Common myeloid progenitor, CD34-positive (primary cell): Measurements from ENCODE around the gene ASIC3.
A peak's percentile ranks its signal among the peaks of the same experiment; 100 is the strongest.

Experiments used
- CTCF ChIA-PET: fragments of 350-600 bp; sonication (Branson Sonifier 250); formaldehyde crosslinking; loops from one replicate; lab custom pipeline; 2021; ENCODE audit warnings: antibody characterized with exemption; lab: Charles Lee
- POLR2A ChIA-PET: fragments of 350-600 bp; sonication (Branson Sonifier 250); formaldehyde crosslinking; loops from one replicate; lab custom pipeline; 2021; ENCODE audit warnings: antibody characterized with exemption; lab: Charles Lee
- DNase-seq, 3 donors: peaks; one replicate each; pipeline versions ENCODE4 v3.0.0 to v3.0.0-alpha.2; 2013
- H3K27ac ChIP-seq, 2 experiments: 1 replicate in 1 of 2; 2 replicates in 1 of 2; pipeline ENCODE4 v1.7.0; 2013; ENCODE audit warnings: inconsistent platforms in 2 of 2, low read length in 2 of 2, mild to moderate bottlenecking in 2 of 2, low read depth in 1 of 2, moderate library complexity in 1 of 2; ENCODE audit not compliant: severe bottlenecking in 2 of 2, insufficient read depth in 1 of 2, poor library complexity in 1 of 2
- H3K27me3 ChIP-seq, 5 experiments: replicated peaks in 2 of 5; 1 replicate in 3 of 5; 2 replicates in 2 of 5; pipeline versions ENCODE4 v1.6.1 to v1.7.0; 2013; ENCODE audit warnings: low read length in 4 of 5, mild to moderate bottlenecking in 2 of 5, moderate library complexity in 2 of 5, inconsistent platforms in 1 of 5; ENCODE audit not compliant: insufficient read depth in 5 of 5, control insufficient read depth in 4 of 5
- H3K36me3 ChIP-seq, 4 experiments: 1 replicate in 2 of 4; 2 replicates in 2 of 4; pipeline versions ENCODE4 v1.6.1 to v1.7.0; 2013; ENCODE audit warnings: low read length in 3 of 4, control low read depth in 1 of 4, mild to moderate bottlenecking in 1 of 4; ENCODE audit not compliant: control insufficient read depth in 4 of 4, insufficient read depth in 4 of 4
- H3K4me1 ChIP-seq, 4 experiments: 1 replicate in 3 of 4; 2 replicates in 1 of 4; pipeline versions ENCODE4 v1.6.1 to v1.7.1; 2013; ENCODE audit warnings: low read length in 3 of 4, mild to moderate bottlenecking in 3 of 4, control low read depth in 1 of 4, inconsistent platforms in 1 of 4, moderate library complexity in 1 of 4; ENCODE audit not compliant: control insufficient read depth in 4 of 4, insufficient read depth in 4 of 4; ENCODE audit errors: control extremely low read depth in 1 of 4
- H3K4me3 ChIP-seq, 7 experiments: 1 replicate in 4 of 7; 2 replicates in 3 of 7; pipeline versions ENCODE4 v1.5.1 to v1.7.0; 2013; ENCODE audit warnings: mild to moderate bottlenecking in 7 of 7, low read length in 6 of 7, moderate library complexity in 6 of 7, inconsistent platforms in 2 of 7, low read depth in 2 of 7, control low read depth in 1 of 7; ENCODE audit not compliant: insufficient read depth in 4 of 7, control insufficient read depth in 1 of 7; ENCODE audit errors: extremely low read depth in 1 of 7
- H3K9me3 ChIP-seq, 5 experiments: 1 replicate in 4 of 5; 2 replicates in 1 of 5; pipeline versions ENCODE4 v1.6.1 to v1.7.1; 2013; ENCODE audit warnings: low read length in 4 of 5, mild to moderate bottlenecking in 2 of 5, inconsistent platforms in 1 of 5, low read depth in 1 of 5, moderate library complexity in 1 of 5; ENCODE audit not compliant: control insufficient read depth in 4 of 5, insufficient read depth in 2 of 5; ENCODE audit errors: control extremely low read depth in 1 of 5
- WGBS: methylation state at CpG from one replicate; pipeline ENCODE4 v1.1.5; 2013; ENCODE audit not compliant: insufficient coverage; 5-methylcytosine and 5-hydroxymethylcytosine counted together

ASIC3 gene

DNA sequence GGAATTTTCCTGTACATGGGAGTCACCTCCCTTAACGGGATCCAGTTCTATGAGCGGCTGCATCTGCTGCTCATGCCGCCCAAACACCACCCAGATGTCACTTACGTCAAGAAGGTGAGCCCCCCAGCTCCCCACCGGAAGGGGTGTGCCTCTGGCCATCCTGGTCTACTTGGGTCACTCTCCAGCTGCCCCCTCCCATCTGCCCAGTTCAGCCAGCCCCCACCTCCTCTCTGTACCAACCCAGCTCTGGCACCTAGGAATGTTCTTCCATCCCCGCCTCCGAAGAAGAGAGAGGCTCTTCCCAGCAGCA is 27.3 kb downstream of the ASIC3 start:
- Histone ChIP-seq H3K9me3 (no peaks in the 10 kb centered on the region), H3K27ac (no peak overlapping the region), H3K27me3 (no peaks in the 10 kb centered on the region), H3K4me3 (no peak overlapping the region), H3K4me1 (peaks cover 3 to 17% (median 15%) of the 10 kb centered on the region in 4 experiments), H3K36me3 (peaks cover 4 to 72% (median 48%) of the 10 kb centered on the region in 4 experiments)
- no peak for DNase-seq
- POLR2A ChIA-PET: no interaction called here
- CTCF ChIA-PET: interaction anchor here (1.2 to 8.5 kb wide), 5 partner anchors 10 to 35 kb away, joined by 3 to 64 read pairs (median 19); partner anchors contain the start of genes CDK5 and SLC4A2
- WGBS: 94% methylated on average over 6 of the region's 7 CpGs

DNA sequence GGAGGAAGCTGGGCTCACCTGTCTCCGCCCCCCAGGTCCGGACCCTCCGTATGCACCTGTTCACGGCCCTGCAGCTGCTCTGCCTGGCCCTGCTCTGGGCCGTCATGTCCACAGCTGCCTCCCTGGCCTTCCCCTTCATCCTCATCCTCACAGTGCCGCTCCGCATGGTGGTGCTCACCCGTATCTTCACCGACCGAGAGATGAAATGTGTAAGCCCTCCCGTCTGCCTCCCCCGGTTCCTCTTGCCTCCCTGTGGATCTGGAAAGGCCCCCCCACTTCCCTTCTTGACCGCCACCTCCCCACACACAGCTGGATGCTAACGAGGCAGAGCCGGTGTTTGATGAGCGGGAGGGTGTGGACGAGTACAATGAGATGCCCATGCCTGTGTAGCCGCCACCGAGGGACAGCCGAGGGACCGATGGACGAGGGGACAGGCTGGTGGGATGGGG is 27.7 kb downstream of the ASIC3 start:
- 92% methylated on average over 8 of the region's 22 CpGs for WGBS
- Histone ChIP-seq H3K36me3 (peaks cover 4 to 68% (median 46%) of the 10 kb centered on the region in 4 experiments), H3K4me3 (no peak overlapping the region), H3K27me3 (no peaks in the 10 kb centered on the region), H3K9me3 (no peaks in the 10 kb centered on the region), H3K4me1 (peaks cover 3 to 20% (median 17%) of the 10 kb centered on the region in 4 experiments), H3K27ac (no peak overlapping the region)
- no peak for DNase-seq
- ChIA-PET POLR2A (no interaction called here), CTCF (interaction anchor here (0.7 to 8.5 kb wide), 9 partner anchors 8 to 39 kb away, joined by 3 to 64 read pairs (median 7); partner anchors contain the start of genes CDK5 and SLC4A2)

DNA sequence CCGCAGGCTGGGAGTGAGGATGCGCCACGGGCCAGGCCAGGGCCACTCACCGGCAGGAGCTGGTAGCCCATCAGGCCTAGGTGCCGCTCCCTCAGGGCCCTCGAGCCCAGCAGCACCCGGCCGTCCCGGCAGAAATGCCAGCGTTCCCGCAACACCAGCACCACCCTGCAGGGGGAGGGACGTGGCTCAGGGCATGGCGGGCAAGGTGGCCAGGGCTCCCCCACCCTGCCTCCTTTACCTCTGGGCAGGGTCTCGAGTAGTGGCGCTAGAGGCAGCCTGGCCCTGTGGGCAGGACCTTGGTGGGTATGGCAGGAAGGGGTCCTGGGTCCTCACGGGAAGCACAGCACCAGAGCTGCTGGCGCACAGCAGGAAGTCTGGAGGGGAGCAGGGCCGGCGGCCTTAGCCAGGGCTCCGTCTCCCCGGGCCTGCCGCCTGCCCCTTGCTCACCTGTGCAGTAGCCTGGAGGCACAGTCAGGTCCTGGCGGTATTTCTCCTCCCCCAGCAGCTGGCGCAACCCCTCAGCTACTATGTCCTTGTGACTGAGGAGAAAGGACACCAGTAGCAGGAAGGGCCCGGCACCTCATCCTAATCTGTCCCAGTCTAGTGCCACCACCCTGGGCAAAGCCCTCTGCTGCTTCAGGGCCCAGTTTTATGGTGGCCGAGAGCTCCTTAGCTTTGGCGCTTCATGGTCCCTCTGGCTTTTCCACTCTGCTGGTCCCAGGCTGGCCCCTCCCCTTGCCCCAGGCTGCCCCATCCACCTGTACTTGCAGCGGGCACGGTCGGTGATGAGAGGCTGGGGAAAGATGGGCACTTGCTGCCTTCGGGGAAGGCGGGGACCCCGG is 28.8 kb downstream of the ASIC3 start:
- no peak overlapping the region for H3K4me3 ChIP-seq
- H3K4me1 ChIP-seq: peaks cover 3 to 31% (median 27%) of the 10 kb centered on the region in 4 experiments
- no peaks in the 10 kb centered on the region for H3K27me3 ChIP-seq
- ChIA-PET CTCF (interaction anchor here (0.7 to 8.5 kb wide), 10 partner anchors 9 to 48 kb away, joined by 3 to 64 read pairs (median 5); partner anchors contain the start of genes CDK5 and SLC4A2), POLR2A (interaction anchor here (1.1 kb wide), 1 partner anchor 13 kb away, joined by 4 read pairs; no protein-coding TSS in a partner anchor)
- H3K36me3 ChIP-seq: peaks cover 2 to 68% (median 38%) of the 10 kb centered on the region in 4 experiments
- DNase-seq: peak in 2 of 3 donors; percentile 39 to 44
- H3K27ac ChIP-seq: no peak overlapping the region
- 90% methylated on average over 20 of the region's 33 CpGs for WGBS
- no peaks in the 10 kb centered on the region for H3K9me3 ChIP-seq

DNA sequence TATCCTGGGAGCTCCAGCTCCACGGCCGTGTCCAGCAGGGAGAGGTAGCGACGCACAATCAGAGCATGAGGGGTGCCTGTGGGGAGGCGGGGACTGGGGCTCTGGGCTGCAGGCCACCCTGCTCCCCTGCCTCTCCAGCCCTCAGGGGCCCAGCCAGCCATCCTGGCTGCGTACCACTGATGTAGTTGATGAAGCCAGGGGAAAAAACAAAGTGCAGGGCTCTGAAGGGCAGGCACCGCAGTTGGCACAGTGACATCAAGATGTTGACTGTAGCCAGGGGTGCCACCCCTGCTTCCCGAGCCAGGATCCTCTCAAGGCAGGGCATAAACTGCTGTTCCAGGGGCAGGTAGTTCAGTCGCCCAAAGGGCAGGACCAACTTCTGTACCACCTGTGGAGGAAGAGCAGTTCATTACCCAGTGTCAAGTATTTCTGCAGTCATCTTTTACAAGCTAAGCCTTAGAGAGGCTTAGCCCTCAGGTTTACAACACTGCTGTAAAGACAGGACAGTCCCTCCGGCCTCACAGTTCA is 29.4 kb downstream of the ASIC3 start:
- no peaks in the 10 kb centered on the region for H3K27me3 ChIP-seq
- 92% methylated on average over 6 of the region's 10 CpGs for WGBS
- POLR2A ChIA-PET: interaction anchor here (1.1 kb wide), 1 partner anchor 12 kb away, joined by 4 read pairs; no protein-coding TSS in a partner anchor

DNA sequence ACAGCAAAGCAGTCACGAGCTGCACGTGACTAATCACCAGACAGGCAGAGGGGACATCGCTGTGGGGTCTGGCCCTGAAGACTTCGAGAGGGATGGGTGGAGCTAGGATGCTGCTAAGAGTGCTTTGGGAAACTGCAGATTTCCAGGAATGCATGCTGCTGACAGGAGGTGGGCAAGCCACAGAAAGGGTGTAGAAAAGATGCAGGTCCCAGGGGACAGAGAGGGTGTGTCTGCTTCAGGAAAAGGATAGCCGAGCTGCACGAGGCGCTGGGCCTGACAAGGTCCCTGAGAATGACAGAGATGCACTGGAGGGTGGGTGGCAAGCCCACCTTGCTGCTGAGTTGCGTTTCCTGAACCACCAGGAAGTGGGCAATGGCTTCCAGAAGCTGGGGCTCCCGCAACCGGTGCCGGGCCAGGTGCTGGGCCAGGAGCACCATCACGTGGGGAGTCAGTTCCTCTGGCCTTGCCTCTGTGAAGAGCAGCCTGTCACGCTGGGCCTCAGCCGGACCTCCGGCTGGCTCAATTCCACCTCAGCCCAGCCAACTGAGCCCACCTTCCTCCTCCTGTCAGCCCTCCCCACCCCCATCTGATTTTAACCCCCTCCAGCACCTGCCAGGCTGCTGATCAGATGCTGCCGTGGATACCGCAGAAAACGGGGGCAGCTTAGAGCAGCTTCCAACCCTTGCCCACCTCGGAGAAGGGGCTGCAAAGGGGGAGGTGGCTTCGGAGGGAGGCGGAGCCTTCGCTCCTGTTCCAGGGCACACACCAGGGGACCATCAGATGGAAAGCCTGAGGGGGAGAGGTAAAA is 30.1 kb downstream of the ASIC3 start:
- POLR2A ChIA-PET: no interaction called here
- Histone ChIP-seq H3K9me3 (no peaks in the 10 kb centered on the region), H3K4me3 (no peak overlapping the region), H3K27me3 (no peaks in the 10 kb centered on the region), H3K4me1 (peaks cover 3 to 40% (median 36%) of the 10 kb centered on the region in 4 experiments), H3K36me3 (peaks cover 2 to 67% (median 32%) of the 10 kb centered on the region in 4 experiments), H3K27ac (no peak overlapping the region)
- CTCF ChIA-PET: interaction anchor here (1.0 to 8.5 kb wide), 8 partner anchors 10 to 37 kb away, joined by 3 to 64 read pairs (median 12); partner anchors contain the start of genes CDK5 and SLC4A2
- no peak for DNase-seq
- 83% methylated on average over 17 of the region's 22 CpGs for WGBS

More for the DNA sequence above, 29.4 kb downstream of the ASIC3 start:
- Histone ChIP-seq H3K36me3 (peaks cover 2 to 68% (median 34%) of the 10 kb centered on the region in 4 experiments), H3K4me1 (peaks cover 3 to 38% (median 34%) of the 10 kb centered on the region in 4 experiments), H3K9me3 (no peaks in the 10 kb centered on the region), H3K27ac (no peak overlapping the region), H3K4me3 (no peak overlapping the region)
- CTCF ChIA-PET: interaction anchor here (0.7 to 8.5 kb wide), 11 partner anchors 9 to 47 kb away, joined by 3 to 64 read pairs (median 5); partner anchors contain the start of genes CDK5 and SLC4A2
- no peak for DNase-seq

DNA sequence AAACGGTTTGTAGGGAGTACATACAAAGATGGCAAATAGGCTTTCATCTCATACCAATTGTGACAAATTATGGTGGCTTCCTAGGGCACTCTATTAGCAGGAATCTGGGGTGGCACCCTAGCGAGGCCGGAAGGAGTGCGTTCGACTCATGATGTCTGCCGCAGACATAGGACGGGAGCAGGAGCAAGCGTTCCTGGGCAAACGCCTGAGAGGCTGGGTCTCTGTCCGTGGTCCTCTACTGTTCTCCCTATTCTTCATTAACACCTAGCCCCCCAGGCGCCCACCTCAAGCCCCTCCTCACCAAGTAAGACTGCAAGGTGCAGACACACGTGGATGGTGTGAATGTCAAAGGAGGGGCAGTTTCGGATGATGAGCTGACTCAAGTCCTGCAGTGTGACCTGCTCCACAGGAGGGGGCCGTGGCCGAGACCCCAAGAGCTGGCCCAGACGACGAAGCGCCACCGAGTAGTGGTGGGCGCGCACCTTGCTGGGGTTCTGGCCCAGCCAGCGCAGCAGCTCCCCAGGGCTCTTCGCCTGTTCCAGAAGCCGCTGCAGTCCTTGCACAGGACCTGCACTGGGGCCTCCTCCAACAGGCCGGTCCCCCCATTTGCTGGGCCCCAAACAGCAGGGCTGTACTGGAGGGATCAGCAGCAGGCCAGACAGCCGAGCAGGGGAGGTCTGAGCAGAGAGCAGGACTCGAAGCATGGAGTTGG is 31.0 kb downstream of the ASIC3 start:
- Histone ChIP-seq H3K9me3 (no peaks in the 10 kb centered on the region), H3K27me3 (no peaks in the 10 kb centered on the region), H3K4me1 (peaks cover 3 to 45% (median 41%) of the 10 kb centered on the region in 4 experiments), H3K4me3 (peak overlapping the region in 6 of 7 experiments; percentile 74 to 94 (median 88)), H3K27ac (peak overlapping the region; percentile 75 to 92), H3K36me3 (peaks cover 2 to 58% (median 26%) of the 10 kb centered on the region in 4 experiments)
- no peak for DNase-seq
- ChIA-PET CTCF (interaction anchor here (0.6 to 8.5 kb wide), 5 partner anchors 11 to 18 kb away, joined by 3 to 64 read pairs (median 4); partner anchors contain the start of genes CDK5 and SLC4A2), POLR2A (no interaction called here)
- WGBS: 97% methylated on average over 15 of the region's 27 CpGs
